ENCODE measurements around the gene STAM. TPM values are rescaled to one million over a fixed set of nuclear protein-coding genes. Genes with fewer than 3 reads are reported as not detected.

Gene STAM
- total and polyA plus RNA-seq, 9 of the 15 experiments (the other 6 are each of a cell fraction or from before 2014, with no cell fraction given) = 13.8 to 33.5 (median 26.4) TPM

DNA sequence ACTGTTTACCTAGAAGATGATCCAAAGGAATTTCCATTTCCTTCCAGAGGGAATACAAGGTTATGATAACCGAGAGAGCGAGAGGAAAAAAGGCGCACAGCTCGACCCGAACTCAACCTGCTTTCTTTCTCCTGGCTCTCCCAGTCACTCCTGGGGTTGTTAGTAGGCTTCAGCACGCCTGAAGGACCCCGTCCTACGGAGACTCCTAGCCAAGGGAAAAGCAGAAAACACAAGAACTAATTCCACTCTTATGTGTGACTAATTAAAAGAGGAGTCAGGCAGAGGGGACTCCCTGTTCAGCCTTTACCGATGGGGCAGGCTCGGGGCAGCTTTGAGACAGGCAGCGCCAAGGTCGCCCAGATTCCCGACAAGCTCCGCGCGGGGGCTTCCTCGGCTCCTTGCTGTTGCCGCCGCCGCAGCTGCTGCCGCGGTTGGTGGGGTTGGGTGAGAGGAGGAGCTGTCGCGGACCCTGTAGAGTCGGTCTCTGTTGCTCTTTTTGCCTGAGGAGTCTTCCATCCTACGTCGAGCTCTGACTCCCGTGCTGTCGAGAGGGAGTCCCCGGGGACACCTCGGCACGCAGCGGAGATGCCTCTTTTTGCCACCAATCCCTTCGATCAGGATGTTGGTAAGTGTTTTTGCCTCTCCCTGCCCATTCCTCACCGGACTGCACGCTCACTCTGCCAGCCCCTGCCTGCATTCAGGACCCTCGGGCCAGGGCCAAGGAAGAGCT, at the start of gene STAM (continued):
- TF ChIP-seq, protein P1, sequence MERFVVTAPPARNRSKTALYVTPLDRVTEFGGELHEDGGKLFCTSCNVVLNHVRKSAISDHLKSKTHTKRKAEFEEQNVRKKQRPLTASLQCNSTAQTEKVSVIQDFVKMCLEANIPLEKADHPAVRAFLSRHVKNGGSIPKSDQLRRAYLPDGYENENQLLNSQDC (CRISPR knock-in tag; IDR thresholded peaks at IDR 0.05) = peak; percentile 59
- TF ChIP-seq MEF2D (tag; conservative IDR thresholded peaks at IDR 0.05; ENCODE audit: low read depth) (no peak), POLR2G (IDR thresholded peaks at IDR 0.05; ENCODE audit: low read depth, low read length) (peak; percentile 90)

DNA sequence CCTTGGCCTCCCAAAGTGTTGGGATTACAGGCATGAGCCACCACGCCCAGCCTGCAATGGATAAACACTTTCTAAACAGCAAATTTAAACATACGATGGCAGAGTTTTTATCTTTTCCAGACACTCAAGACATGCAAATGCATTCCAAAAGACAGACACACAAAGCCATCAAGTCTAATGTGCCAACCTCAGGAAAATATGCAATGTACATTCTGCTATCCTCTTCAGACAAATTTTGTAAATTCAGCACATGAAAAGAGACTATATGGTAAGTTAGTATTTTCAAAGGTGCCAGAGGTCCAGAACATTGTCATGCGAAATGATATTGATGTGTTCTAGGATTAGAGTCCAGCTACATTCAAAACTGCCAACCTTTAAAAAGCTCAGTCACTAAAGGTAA, 46.6 kb upstream of the STAM start:
- WGBS (ENCODE audit: insufficient coverage, low coverage, missing lambda C conversion rate) = 36% methylated on average over 3 of the region's 3 CpGs
- FAIRE-seq = no peak
- Histone ChIP-seq H3K4me2 (ENCODE audit: insufficient read depth, low read length) (no peak overlapping the region), H4K20me1 (replicated peaks; ENCODE audit: control insufficient read depth, insufficient read depth, low read length) (no peaks in the 10 kb centered on the region), H3K4me1 (replicated peaks in 1 of 2; ENCODE audit: control insufficient read depth in 2 of 2, insufficient read depth in 2 of 2, low read length in 2 of 2) (peaks cover 2 to 6% of the 10 kb centered on the region in 2 experiments; a peak in 3 of 5 replicates), H2AFZ (ENCODE audit: low read depth, low read length) (peak overlapping the region; percentile 26), H3K9me3 (replicated peaks; ENCODE audit: control insufficient read depth, insufficient read depth, low read depth, low read length) (no peaks in the 10 kb centered on the region), H3K9ac (ENCODE audit: insufficient read depth in 1 of 2, low read depth in 2 of 2, low read length in 2 of 2) (no peak overlapping the region), H3K9me1 (ENCODE audit: control insufficient read depth, insufficient read depth, low read length) (no peaks in the 10 kb centered on the region), H3K27ac (ENCODE audit: extremely low read depth, low read depth, low read length) (no peak overlapping the region), H3K4me3 (no peak overlapping the region), H3K27me3 (ENCODE audit: control insufficient read depth in 2 of 2, insufficient read depth in 2 of 2, low read length in 2 of 2) (no peaks in the 10 kb centered on the region), H3K79me2 (ENCODE audit: control insufficient read depth, insufficient read depth, low read length) (no peaks in the 10 kb centered on the region), H3K36me3 (ENCODE audit: control insufficient read depth, insufficient read depth, low read length) (no peaks in the 10 kb centered on the region)
- ChIA-PET CTCF (ENCODE audit: low intra/inter-chr PET ratio) (no interaction called here), POLR2A (interaction anchor here (0.6 kb wide), 1 partner anchor 53 kb away, joined by 5 read pairs; no protein-coding TSS in a partner anchor)
- TF ChIP-seq, protein P2, sequence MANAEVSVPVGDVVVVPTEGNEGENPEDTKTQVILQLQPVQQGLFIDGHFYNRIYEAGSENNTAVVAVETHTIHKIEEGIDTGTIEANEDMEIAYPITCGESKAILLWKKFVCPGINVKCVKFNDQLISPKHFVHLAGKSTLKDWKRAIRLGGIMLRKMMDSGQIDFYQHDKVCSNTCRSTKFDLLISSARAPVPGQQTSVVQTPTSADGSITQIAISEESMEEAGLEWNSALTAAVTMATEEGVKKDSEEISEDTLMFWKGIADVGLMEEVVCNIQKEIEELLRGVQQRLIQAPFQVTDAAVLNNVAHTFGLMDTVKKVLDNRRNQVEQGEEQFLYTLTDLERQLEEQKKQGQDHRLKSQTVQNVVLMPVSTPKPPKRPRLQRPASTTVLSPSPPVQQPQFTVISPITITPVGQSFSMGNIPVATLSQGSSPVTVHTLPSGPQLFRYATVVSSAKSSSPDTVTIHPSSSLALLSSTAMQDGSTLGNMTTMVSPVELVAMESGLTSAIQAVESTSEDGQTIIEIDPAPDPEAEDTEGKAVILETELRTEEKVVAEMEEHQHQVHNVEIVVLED (CRISPR knock-in tag; IDR thresholded peaks at IDR 0.05) = no peak
- TF ChIP-seq EHMT2 (IDR thresholded peaks at IDR 0.05) (0 out of 2 replicates have a peak, but pooled peaks have one; percentile 33), C11orf30 (IDR thresholded peaks at IDR 0.05; ENCODE audit: low read depth) (peak; percentile 31; the same call in 1 of the 2 replicates)
- DNase-seq (ENCODE audit: extremely low read depth in 1 of 4, low spot score in 3 of 4) = no peak
- ATAC-seq = peak; percentile 45
- BruUV-seq (replicated peaks) = no TSS peak
- intact Hi-C loops (cut with micrococcal nuclease) (loop anchor here (5.0 to 10.0 kb wide), 4 partner anchors 90 to 763 kb away; no protein-coding TSS in a partner anchor), in situ Hi-C loops (cut with MboI) (no loop called here)
